Loucy (cell line): Measurements from ENCODE around the gene NEO1.

ENCODE experiments used
- CTCF ChIP-seq: fragments of 200-600 bp; sonication (generic); conservative IDR thresholded peaks from 2 replicates; pipeline ENCODE4 v1.5.1; 2014; ENCODE audit warnings: mild to moderate bottlenecking, antibody characterized with exemption, low read length
- EZH2phosphoT487 ChIP-seq: fragments of 200-600 bp; IDR thresholded peaks from 2 replicates; pipeline ENCODE4 v1.6.1; 2018; ENCODE audit warnings: antibody characterized with exemption, mild to moderate bottlenecking, moderate library complexity, borderline replicate concordance

GRCh38 chr15:73134196-73134595 is 81.9 kb downstream of the NEO1 start:
- TF ChIP-seq CTCF (no peak), EZH2phosphoT487 (no peak)
